Kidney epithelial cell (primary cell): ENCODE data around the gene EPHA4. TPM values are rescaled to one million over a fixed set of nuclear protein-coding genes. Genes with fewer than 3 reads are reported as not detected.

ENCODE experiments used
- DNase-seq: peaks from one replicate; pipeline ENCODE4 v3.0.0-alpha.2; 2010; ENCODE audit warnings: low read depth
- H3K27me3 ChIP-seq: 2 replicates; pipeline ENCODE4 v1.6.0; 2011; ENCODE audit warnings: low read length; ENCODE audit not compliant: control insufficient read depth, insufficient read depth
- H3K36me3 ChIP-seq: 2 replicates; pipeline ENCODE4 v1.5.1; 2011; ENCODE audit warnings: low read length; ENCODE audit not compliant: control insufficient read depth, insufficient read depth
- H3K4me3 ChIP-seq: 2 replicates; pipeline ENCODE4 v1.5.1; 2011; ENCODE audit warnings: low read depth, mild to moderate bottlenecking, control low read depth, low read length
- CTCF ChIP-seq: IDR thresholded peaks from 2 replicates; pipeline ENCODE4 v1.5.1; 2011; ENCODE audit warnings: mild to moderate bottlenecking, moderate library complexity, low read length, control low read depth, inconsistent platforms; ENCODE audit not compliant: insufficient read depth, poor library complexity, severe bottlenecking
- total RNA-seq: library from RNA; depleted of rRNA; stranded (reverse); fragments of >200 nt; gene quantifications from 2 replicates; pipeline ENCODE4 v1.2.3, GENCODE V29; 2015

Gene EPHA4
- total RNA-seq, 1 donor from 2014 or later = 6.6 TPM

DNA sequence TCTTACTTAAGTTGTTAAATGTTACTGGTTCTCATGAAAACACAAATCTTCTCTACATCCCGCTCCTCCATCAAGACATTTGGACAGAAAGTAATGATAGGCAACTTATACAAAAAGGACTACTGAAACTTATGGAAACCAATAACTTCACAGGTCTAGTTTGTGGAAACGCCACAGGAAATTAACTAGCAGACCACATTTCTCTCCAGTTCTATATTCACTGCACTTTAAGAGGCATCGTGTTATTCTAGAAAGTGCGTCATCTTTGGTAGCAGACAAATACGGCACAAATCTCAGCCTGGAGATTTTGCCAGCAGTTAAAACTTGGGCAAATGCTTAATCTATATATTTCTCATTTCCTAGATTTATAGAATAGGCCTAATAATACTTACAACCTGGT, 164.3 kb downstream of the EPHA4 start:
- DNase-seq = no peak
- no peak for TF ChIP-seq CTCF
- H3K27me3 ChIP-seq = no peaks in the 10 kb centered on the region
- H3K36me3 ChIP-seq = no peaks in the 10 kb centered on the region
- H3K4me3 ChIP-seq = no peak overlapping the region

DNA sequence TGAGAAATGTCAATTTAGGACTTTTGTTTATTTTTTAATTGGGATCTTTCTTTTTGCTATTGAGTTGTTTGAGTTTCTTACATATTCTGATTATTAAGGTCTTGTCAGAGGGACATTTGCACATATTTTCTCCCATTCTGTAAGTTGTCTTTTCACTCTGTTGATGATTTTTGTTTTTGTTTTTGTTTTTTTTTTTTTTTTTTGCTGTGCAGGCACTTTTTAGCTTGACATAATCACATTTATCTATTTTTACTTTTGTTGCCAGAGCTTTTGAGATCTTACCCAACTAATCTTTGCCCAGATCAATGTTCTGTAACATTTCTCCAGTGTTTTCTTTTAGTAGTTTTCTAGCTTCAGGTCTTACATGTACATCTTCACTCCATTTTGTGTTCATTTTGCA, 166.6 kb downstream of the EPHA4 start:
- no peak for TF ChIP-seq CTCF
- DNase-seq = no peak
- Histone ChIP-seq H3K36me3 (no peaks in the 10 kb centered on the region), H3K4me3 (no peak overlapping the region), H3K27me3 (no peaks in the 10 kb centered on the region)

- Histone ChIP-seq H3K36me3 (no peaks in the 10 kb centered on the region), H3K27me3 (no peaks in the 10 kb centered on the region), H3K4me3 (no peak overlapping the region)
- TF ChIP-seq CTCF = no peak
- no peak for DNase-seq
Measured at GRCh38 chr2:221402072-221402471, 170.0 kb downstream of the EPHA4 start.

DNA sequence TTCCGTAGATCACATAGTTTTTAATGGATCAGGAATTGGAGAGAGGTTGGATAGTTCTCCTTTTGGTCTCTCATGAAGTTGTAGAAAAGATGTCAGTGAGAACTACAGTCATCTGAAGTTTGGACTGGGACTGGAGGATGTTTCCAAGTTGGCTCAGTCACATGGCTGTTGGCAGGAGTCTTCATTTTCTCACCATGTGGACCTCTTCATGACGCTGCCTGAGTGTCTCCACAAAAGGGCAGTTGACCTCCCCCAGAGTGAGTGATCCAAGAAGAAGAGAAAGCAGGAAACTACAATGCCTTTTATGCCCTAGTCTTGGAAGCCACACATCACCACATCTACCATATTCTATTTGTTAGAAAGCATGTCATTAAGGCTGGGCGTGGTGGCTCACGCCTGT, 171.7 kb downstream of the EPHA4 start:
- DNase-seq = no peak
- Histone ChIP-seq H3K36me3 (no peaks in the 10 kb centered on the region), H3K4me3 (no peak overlapping the region), H3K27me3 (no peaks in the 10 kb centered on the region)
- no peak for TF ChIP-seq CTCF

DNA sequence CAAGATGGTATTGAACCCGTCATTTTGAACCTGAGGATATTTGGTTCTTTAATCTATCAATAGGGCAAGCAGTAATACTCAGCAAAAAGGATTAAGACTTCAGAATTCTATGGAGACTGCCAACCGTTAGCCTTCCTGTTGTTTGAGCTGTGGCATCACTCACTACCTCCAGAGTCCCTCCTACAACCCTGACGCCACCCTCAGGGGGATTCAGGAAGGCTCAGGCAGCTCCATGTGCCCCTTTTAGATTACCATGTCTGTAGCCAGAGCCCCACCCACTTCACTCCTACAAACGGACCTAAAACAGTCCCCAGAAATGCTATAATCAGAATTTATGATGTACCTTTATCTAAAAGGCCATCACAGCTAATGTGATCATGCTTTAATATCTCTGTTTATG, 172.9 kb downstream of the EPHA4 start:
- DNase-seq = no peak
- Histone ChIP-seq H3K27me3 (no peaks in the 10 kb centered on the region), H3K4me3 (no peak overlapping the region), H3K36me3 (no peaks in the 10 kb centered on the region)
- TF ChIP-seq CTCF = no peak

- no peak overlapping the region for H3K4me3 ChIP-seq
- DNase-seq = no peak
- no peaks in the 10 kb centered on the region for H3K27me3 ChIP-seq
- TF ChIP-seq CTCF = no peak
- no peaks in the 10 kb centered on the region for H3K36me3 ChIP-seq
Measured at GRCh38 chr2:221397187-221397586, 174.9 kb downstream of the EPHA4 start.
